GM23248 (cell line): ENCODE measurements around the gene SDC3. TPM values are rescaled to one million over a fixed set of nuclear protein-coding genes. Genes with fewer than 3 reads are reported as not detected.

Source experiments
- DNase-seq: peaks from one replicate; pipeline ENCODE4 v3.0.0-alpha.2; 2015
- H2AFZ ChIP-seq: fragments of 200-600 bp; sonication (generic); 2 replicates; pipeline ENCODE4 v1.6.1; 2016; ENCODE audit warnings: antibody characterized with exemption
- H3F3A ChIP-seq: fragments of 200-600 bp; sonication (generic); 2 replicates; pipeline ENCODE4 v1.6.1; 2016; ENCODE audit warnings: mild to moderate bottlenecking, antibody characterized with exemption, mixed run types; ENCODE audit not compliant: insufficient read depth
- H3K27ac ChIP-seq: fragments of 200-600 bp; sonication (generic); 2 replicates; pipeline ENCODE4 v1.5.1; 2016; ENCODE audit warnings: mild to moderate bottlenecking
- H3K27me3 ChIP-seq: fragments of 200-600 bp; sonication (generic); replicated peaks from 2 replicates; pipeline ENCODE4 v1.6.1; 2016; ENCODE audit warnings: mild to moderate bottlenecking; ENCODE audit not compliant: insufficient read depth
- H3K36me3 ChIP-seq: fragments of 200-600 bp; sonication (generic); 2 replicates; pipeline ENCODE4 v1.6.1; 2016; ENCODE audit warnings: low read depth, mild to moderate bottlenecking
- H3K4me1 ChIP-seq: fragments of 200-600 bp; sonication (generic); 2 replicates; pipeline ENCODE4 v1.6.1; 2016; ENCODE audit warnings: mild to moderate bottlenecking; ENCODE audit not compliant: insufficient read depth
- H3K4me2 ChIP-seq: fragments of 200-600 bp; sonication (generic); one replicate; pipeline ENCODE4 v1.6.1; 2016; ENCODE audit warnings: mild to moderate bottlenecking; ENCODE audit not compliant: unreplicated experiment
- H3K4me3 ChIP-seq: fragments of 200-600 bp; sonication (generic); 2 replicates; pipeline ENCODE4 v1.5.1; 2016; ENCODE audit warnings: mild to moderate bottlenecking
- H3K79me2 ChIP-seq: fragments of 200-600 bp; sonication (generic); 2 replicates; pipeline ENCODE4 v1.6.1; 2016; ENCODE audit warnings: mild to moderate bottlenecking; ENCODE audit not compliant: insufficient read depth
- H3K9ac ChIP-seq: fragments of 200-600 bp; sonication (generic); 2 replicates; pipeline ENCODE4 v1.6.1; 2016; ENCODE audit warnings: mild to moderate bottlenecking
- H3K9me2 ChIP-seq: fragments of 200-600 bp; sonication (generic); 2 replicates; pipeline ENCODE4 v1.6.1; 2016; ENCODE audit warnings: mixed run types, mild to moderate bottlenecking, moderate library complexity; ENCODE audit not compliant: insufficient read depth
- H3K9me3 ChIP-seq: fragments of 200-600 bp; sonication (generic); one replicate; pipeline ENCODE4 v1.6.1; 2017; ENCODE audit warnings: low read depth
- H4K20me1 ChIP-seq: fragments of 200-600 bp; sonication (generic); 2 replicates; pipeline ENCODE4 v1.6.0; 2016; ENCODE audit not compliant: insufficient read depth
- EZH2 ChIP-seq: fragments of 200-600 bp; sonication (generic); IDR thresholded peaks from 2 replicates; pipeline ENCODE4 v1.6.1; 2018; ENCODE audit warnings: antibody characterized with exemption, mild to moderate bottlenecking; ENCODE audit not compliant: insufficient read depth, poor library complexity, severe bottlenecking
- EZH2phosphoT487 ChIP-seq: fragments of 200-600 bp; sonication (generic); IDR thresholded peaks from 2 replicates; pipeline ENCODE4 v1.6.1; 2018; ENCODE audit warnings: antibody characterized with exemption, moderate library complexity, mild to moderate bottlenecking, low read depth; ENCODE audit not compliant: insufficient read depth
- WGBS, 2 experiments: methylation state at CpG; one replicate each; pipeline ENCODE4 v1.1.6; 2015 to 2017; ENCODE audit warnings: low lambda C conversion rate in 2 of 2, low coverage in 1 of 2; ENCODE audit errors: missing lambda C conversion rate in 2 of 2; 5-methylcytosine and 5-hydroxymethylcytosine counted together
- in situ Hi-C: fragments of 300-500 bp; cut with MboI; formaldehyde crosslinking; loops from 2 replicates; pipeline ENCODE4 v1.15.0; 2020
- polyA plus RNA-seq: library from polyadenylated mRNA; unstranded; fragments of >200 nt; fragmentation: Nextera tagmentation; extraction: Ambion mirVana; gene quantifications from 2 replicates; pipeline ENCODE4 v1.2.1, GENCODE V29; 2016
- total RNA-seq: library from RNA; depleted of rRNA; stranded (reverse); fragments of >200 nt; shearing (Covaris generic); gene quantifications from 2 replicates; pipeline ENCODE4 v1.2.3, GENCODE V29; 2014

The SDC3 gene
- total and polyA plus RNA-seq, 2 experiments from 2014 or later, result 6.9 to 39.7 TPM

- no peak overlapping the region for H3K4me2 ChIP-seq
- DNase-seq, result no peak
- H3K27ac ChIP-seq, result no peak overlapping the region
- H3K79me2 ChIP-seq, result no peaks in the 10 kb centered on the region
- H2AFZ ChIP-seq, result no peak overlapping the region
- no peak for TF ChIP-seq EZH2phosphoT487
- 96 to 97% methylated on average over 11 of the region's 11 CpGs for WGBS, 2 experiments
- no peak overlapping the region for H3K9ac ChIP-seq
- no peak overlapping the region for H3K4me3 ChIP-seq
- in situ Hi-C loops, result no loop called here
- peaks cover 23% of the 10 kb centered on the region; the same call in 1 of the 2 replicates for H3K36me3 ChIP-seq
- peaks cover 13% of the 10 kb centered on the region for H3K4me1 ChIP-seq
- H3K27me3 ChIP-seq, result no peaks in the 10 kb centered on the region
- H3K9me3 ChIP-seq, result no peaks in the 10 kb centered on the region
- H3K9me2 ChIP-seq, result no peaks in the 10 kb centered on the region
- H3F3A ChIP-seq, result no peaks in the 10 kb centered on the region
- H4K20me1 ChIP-seq, result no peaks in the 10 kb centered on the region
These were observed 34.4 kb downstream of the SDC3 start for GRCh38 chr1:30874176-30874575.

GRCh38 chr1:30872948-30873263 lies 35.7 kb downstream of the SDC3 start:
- Histone ChIP-seq H3K9me2 (no peaks in the 10 kb centered on the region), H3K27me3 (no peaks in the 10 kb centered on the region), H3K4me3 (no peak overlapping the region), H4K20me1 (no peaks in the 10 kb centered on the region), H3F3A (no peaks in the 10 kb centered on the region), H3K36me3 (peaks cover 23% of the 10 kb centered on the region; the same call in 1 of the 2 replicates), H3K4me2 (no peak overlapping the region), H2AFZ (no peak overlapping the region), H3K79me2 (no peaks in the 10 kb centered on the region), H3K4me1 (peaks cover 10% of the 10 kb centered on the region), H3K9ac (no peak overlapping the region), H3K27ac (no peak overlapping the region), H3K9me3 (no peaks in the 10 kb centered on the region)
- 95 to 100% methylated on average over 4 of the region's 4 CpGs for WGBS, 2 experiments
- no peak for TF ChIP-seq EZH2phosphoT487
- no peak for TF ChIP-seq EZH2
- in situ Hi-C loops, result no loop called here
- peak; percentile 24 for DNase-seq

GRCh38 chr1:30872033-30872947 lies 36.3 kb downstream of the SDC3 start:
- no peak overlapping the region for H3K27ac ChIP-seq
- no peak overlapping the region for H3K4me2 ChIP-seq
- no peaks in the 10 kb centered on the region for H3K9me2 ChIP-seq
- H3F3A ChIP-seq, result no peaks in the 10 kb centered on the region
- H3K27me3 ChIP-seq, result no peaks in the 10 kb centered on the region
- DNase-seq, result no peak
- no peaks in the 10 kb centered on the region for H4K20me1 ChIP-seq
- peaks cover 5% of the 10 kb centered on the region for H3K4me1 ChIP-seq
- no peak overlapping the region for H2AFZ ChIP-seq
- in situ Hi-C loops, result no loop called here
- H3K79me2 ChIP-seq, result no peaks in the 10 kb centered on the region
- no peak overlapping the region for H3K4me3 ChIP-seq
- H3K9me3 ChIP-seq, result no peaks in the 10 kb centered on the region
- WGBS, 2 experiments, result 83 to 91% methylated on average over 9 of the region's 9 CpGs
- no peak overlapping the region for H3K9ac ChIP-seq
- TF ChIP-seq EZH2phosphoT487 (no peak), EZH2 (no peak)
- peaks cover 23% of the 10 kb centered on the region; the same call in 1 of the 2 replicates for H3K36me3 ChIP-seq

GRCh38 chr1:30871276-30871871 lies 37.2 kb downstream of the SDC3 start:
- TF ChIP-seq EZH2phosphoT487, result no peak
- no peak for TF ChIP-seq EZH2
- H3K4me1 ChIP-seq, result no peaks in the 10 kb centered on the region
- WGBS, 2 experiments, result 90 to 94% methylated on average over 6 of the region's 6 CpGs
- no peak overlapping the region for H3K4me3 ChIP-seq
- no peak overlapping the region for H2AFZ ChIP-seq
- no peaks in the 10 kb centered on the region for H3K27me3 ChIP-seq
- H3K4me2 ChIP-seq, result no peak overlapping the region
- DNase-seq, result no peak
- no peaks in the 10 kb centered on the region for H4K20me1 ChIP-seq
- H3K9ac ChIP-seq, result no peak overlapping the region
- in situ Hi-C loops, result no loop called here
- no peaks in the 10 kb centered on the region for H3K9me3 ChIP-seq
- no peaks in the 10 kb centered on the region for H3K79me2 ChIP-seq
- H3K36me3 ChIP-seq, result peaks cover 23% of the 10 kb centered on the region; the same call in 1 of the 2 replicates
- H3K27ac ChIP-seq, result no peak overlapping the region
- H3K9me2 ChIP-seq, result no peaks in the 10 kb centered on the region
- no peaks in the 10 kb centered on the region for H3F3A ChIP-seq
